NCI-H748 (cell line): ENCODE measurements around the gene RPL22L1.
A peak's percentile ranks its signal among the peaks of the same experiment; 100 is the strongest.
"Not testable (repeated sequence)": the region's sequence is repeated elsewhere in the genome, so short reads cannot be mapped to it uniquely, and the experiment has no call there.

Source experiments
- DNase-seq: peaks from one replicate; lab custom pipeline; 2025; ENCODE audit not compliant: unreplicated experiment; lab: John Stamatoyannopoulos, UW

RPL22L1 gene

GRCh38 chr3:170869645-170870593 lies at the start of gene RPL22L1:
TSS of gene RPL22L1 (minus strand) at chr3:170870195. CDS start at chr3:170870167, 28 bp downstream.
- no peak for DNase-seq

GRCh38 chr3:170918715-170919114 lies 48.7 kb upstream of the RPL22L1 start:
- no peak for DNase-seq

GRCh38 chr3:170914690-170915089 lies 44.7 kb upstream of the RPL22L1 start:
- DNase-seq = no peak

DNA sequence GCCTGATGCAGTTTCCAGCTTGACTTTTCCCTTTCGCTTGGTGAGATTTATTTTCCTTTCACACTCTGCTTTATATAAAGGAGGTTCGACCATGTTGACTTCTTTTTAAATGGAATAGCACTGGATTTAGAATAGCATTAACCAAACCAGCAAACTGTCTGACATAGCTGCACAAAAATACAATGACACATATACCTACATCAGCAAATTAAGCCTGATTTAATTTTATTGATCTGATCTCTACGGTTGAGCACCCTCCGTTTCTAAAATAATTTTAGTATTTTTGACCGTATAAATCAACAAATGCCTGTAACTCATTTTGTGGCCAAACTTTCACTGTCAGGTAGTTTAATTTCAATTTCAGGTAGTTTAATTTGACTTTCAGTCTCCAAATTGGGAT lies 44.2 kb upstream of the RPL22L1 start:
- no peak for DNase-seq

DNA sequence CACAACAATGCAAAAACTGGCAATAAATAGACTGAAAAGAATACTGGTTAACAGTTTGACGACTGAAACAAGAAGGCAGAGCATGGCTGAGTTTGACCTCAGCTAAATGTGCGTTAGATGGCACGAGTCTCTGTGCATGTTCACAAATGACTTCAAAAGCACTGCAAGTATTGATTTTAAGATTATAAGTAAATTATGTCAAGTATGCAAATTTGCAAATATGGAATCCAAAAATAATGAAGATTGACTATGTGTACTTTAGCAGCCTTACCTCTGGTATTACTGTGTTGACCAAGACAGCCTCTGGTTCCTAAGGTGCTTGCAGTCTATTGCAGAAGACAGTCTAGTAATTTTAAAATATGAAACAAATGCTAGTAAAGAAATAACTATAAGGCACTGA lies 41.1 kb upstream of the RPL22L1 start:
- no peak for DNase-seq

DNA sequence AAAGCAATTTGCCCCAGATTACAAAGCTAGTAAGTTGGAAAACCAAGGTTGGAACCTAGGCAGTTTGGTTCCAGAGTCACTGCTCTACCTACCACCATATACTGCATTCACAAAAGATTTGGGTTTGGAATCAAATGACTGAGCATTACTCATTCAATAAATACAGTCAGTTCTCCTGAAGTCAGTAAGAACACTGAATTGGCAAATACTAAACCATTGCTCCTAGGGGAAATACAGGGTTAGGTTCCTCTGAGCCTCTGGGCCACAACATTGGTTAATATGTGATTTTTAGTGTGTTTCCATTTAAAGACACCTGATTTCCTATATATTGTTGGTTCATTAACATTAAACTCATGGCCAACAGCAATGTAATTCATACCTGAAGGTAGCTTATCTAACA lies 40.5 kb upstream of the RPL22L1 start:
- no peak for DNase-seq

- peak; percentile 0 for DNase-seq
These were observed 39.3 kb upstream of the RPL22L1 start for GRCh38 chr3:170909129-170909903.

- peak; percentile 96 for DNase-seq
These were observed 38.5 kb upstream of the RPL22L1 start, which contains the start of gene EIF5A2 for GRCh38 chr3:170908235-170909116. TSS of gene EIF5A2 (minus strand) at chr3:170908637. CDS start at chr3:170907806, 831 bp downstream.

DNA sequence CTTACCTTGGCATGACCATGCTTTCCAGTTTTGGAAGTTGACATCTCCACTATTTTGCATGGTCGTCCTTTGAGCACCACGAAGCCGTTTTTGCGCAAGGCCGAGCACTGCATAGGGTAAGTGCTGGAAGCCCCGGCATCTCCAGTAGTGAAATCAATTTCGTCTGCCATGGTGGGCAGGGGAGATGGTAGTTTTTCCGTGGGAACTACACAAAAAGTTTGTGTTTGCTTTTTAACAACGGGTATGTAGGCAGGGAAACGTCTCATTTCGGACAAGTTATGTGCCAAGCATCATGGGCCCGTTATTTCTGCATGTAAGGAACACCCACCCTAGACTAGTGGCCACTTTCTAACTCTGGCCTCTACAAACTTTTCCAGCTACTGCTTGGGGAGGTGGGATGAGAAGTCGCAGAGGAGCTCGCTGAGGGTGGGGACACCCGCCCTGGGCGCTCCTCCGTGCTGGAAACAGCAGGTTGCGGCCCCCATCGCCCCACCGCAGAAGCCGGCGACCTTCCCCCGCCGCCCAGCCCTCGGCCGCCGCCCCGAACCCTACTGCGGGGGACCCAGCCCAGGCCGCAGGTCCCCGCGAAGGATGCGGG lies 37.7 kb upstream of the RPL22L1 start:
- DNase-seq = peak; percentile 16

GRCh38 chr3:170905862-170906261 lies 35.9 kb upstream of the RPL22L1 start:
- no peak for DNase-seq

DNA sequence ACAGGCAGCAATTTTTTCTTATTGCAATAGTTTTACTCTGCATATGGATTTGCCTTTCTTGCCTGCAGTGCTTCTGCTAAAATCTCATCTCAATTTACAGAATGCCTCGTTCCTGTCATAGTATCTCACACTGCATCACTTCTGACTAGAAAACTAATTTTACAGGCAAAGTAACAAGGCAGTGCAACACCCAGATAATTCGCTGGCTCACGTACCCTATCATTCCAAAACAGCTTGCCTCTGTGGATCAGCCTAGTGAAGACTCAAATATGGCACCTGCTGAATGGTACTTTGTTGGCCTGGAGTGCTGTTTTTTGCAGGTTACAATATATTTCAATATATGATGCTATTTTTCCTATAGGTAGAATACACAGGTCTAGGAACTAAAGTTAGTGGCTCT lies 33.1 kb upstream of the RPL22L1 start:
- DNase-seq = no peak

- DNase-seq = no peak
These were observed 29.5 kb upstream of the RPL22L1 start for GRCh38 chr3:170899455-170899854.

DNA sequence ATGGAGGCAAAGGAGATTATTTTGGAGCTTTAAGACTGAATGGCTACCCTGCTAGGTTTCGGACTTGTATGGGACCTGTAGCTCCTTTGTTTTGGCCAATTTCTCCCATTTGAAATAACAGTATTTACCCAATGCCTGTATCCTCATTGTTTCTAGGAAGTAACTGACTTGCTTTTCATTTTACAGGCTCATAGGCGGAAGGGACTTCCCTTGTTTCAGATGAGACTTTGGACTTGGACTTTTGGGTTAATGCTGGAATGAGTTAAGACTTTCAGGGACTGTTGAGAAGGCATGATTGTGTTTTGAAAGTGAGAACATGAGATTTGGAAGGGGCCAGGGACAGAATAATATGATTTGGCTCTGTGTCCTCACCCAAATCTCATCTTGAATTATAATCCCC lies 28.0 kb upstream of the RPL22L1 start:
- DNase-seq = no peak

DNA sequence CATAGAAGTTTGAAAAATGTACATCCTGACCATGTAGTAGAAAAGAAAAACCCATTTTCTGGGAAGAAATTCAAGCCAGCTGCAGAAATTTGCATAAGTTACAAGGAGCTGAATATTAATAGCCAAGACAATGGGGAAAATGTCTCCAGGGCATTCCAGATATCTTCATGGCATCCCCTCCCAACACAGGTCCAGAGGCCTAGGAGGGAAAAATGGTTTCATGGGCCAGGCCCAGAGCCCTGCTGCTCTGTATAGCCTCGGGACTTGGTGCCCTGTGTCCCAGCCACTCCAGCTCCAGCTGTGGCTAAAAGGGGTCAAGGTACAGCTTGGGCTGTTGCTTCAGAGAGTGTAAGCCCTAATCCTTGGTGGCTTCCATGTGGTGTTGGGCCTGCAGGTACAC lies 27.2 kb upstream of the RPL22L1 start:
- not testable (repeated sequence) for DNase-seq

DNA sequence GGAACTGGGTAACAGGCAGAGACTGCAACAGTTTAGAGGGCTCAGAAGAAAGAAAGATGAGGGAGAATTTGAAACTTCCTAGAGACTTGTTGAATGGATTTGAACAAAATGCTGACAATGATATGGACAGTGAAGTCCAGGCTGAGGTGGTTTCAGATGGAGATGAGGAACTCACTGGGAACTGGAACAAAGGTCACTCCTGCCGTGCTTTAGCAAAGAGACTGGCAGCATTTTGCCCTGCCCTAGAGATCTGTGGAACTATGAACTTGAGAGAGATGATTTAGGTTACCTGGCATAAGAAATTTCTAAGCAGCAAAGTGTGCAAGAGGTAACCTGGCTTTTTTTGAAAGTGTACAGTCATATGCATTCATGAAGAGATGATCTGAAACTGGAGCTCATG lies 26.8 kb upstream of the RPL22L1 start:
- no peak for DNase-seq

DNA sequence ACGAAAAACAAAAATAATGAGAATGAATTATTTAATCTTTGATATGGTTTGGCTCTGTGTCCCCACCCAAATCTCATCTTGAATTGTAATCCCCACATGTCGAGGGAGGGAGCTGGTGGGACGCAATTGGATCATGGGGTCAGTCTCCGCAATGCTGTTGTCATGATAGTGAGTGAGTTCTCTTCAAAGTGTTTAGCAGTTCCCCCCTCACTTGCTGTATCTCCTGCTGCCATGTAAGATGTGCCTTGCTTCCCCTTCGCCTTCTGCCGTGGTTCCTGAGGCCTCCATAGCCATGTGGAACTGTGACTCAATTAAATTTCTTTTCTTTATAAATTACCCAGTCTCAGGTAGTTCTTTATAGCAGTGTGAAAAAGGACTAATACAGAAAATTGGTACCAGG lies 26.3 kb upstream of the RPL22L1 start:
- DNase-seq = not testable (repeated sequence)

DNA sequence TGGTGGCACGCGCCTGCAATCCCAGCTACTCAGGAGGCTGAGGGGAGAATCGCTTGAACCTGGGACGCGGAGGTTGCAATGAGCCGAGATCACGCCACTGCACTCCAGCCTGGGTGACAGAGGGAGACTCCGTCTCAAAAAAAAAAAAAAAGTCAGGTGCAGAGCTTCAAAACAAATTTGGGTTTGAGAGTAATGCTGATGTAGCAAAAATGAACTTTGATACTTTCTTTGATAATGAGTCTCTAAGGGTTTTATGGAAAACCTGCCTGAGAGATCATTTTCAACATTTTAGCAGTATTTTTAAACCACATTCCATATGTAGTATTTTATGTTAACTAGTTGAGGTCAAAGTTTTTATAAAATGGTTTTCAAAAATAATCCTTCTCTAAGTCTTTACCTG lies 23.9 kb upstream of the RPL22L1 start:
- DNase-seq = no peak

GRCh38 chr3:170889630-170890029 lies 19.6 kb upstream of the RPL22L1 start:
- DNase-seq = no peak

- DNase-seq = peak; percentile 0
These were observed 19.1 kb upstream of the RPL22L1 start for GRCh38 chr3:170889132-170889531.

GRCh38 chr3:170884109-170884930 lies 14.3 kb upstream of the RPL22L1 start:
- DNase-seq = peak; percentile 7
